Astrocyte (in vitro differentiated cells and primary cell): ENCODE measurements around the gene PLG.

ENCODE experiments used
- EZH2 ChIP-seq: IDR thresholded peaks from 2 replicates; pipeline ENCODE4 v1.6.1; 2012; ENCODE audit warnings: mild to moderate bottlenecking, low read length, inconsistent platforms; ENCODE audit not compliant: insufficient read depth
- TF ChIP-seq, protein P1 (sequence below): IDR thresholded peaks from 2 replicates; pipeline ENCODE4 v1.5.1; 2011; ENCODE audit warnings: low read depth, mild to moderate bottlenecking, inconsistent platforms, low read length, moderate library complexity; ENCODE audit not compliant: insufficient read depth

DNA sequence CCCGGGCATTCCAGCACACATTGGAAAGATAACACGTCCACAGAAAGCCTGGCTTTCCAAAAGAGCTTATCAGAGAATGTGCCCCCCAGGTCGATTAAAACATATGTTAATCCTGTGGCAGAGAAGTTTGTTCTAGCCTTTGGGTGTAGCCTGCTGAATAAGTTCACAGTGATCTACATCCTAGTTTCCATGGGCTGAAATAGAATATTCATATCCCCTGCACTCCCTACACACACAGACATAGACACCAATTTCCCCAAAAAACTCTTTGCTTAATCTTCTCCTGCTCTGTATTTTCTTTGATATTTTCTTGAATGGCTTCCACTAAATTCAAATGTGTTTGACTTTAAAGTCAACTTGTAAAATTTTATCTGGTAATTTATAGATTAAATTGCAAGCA, 39.6 kb upstream of the PLG start:
- TF ChIP-seq, protein P1, sequence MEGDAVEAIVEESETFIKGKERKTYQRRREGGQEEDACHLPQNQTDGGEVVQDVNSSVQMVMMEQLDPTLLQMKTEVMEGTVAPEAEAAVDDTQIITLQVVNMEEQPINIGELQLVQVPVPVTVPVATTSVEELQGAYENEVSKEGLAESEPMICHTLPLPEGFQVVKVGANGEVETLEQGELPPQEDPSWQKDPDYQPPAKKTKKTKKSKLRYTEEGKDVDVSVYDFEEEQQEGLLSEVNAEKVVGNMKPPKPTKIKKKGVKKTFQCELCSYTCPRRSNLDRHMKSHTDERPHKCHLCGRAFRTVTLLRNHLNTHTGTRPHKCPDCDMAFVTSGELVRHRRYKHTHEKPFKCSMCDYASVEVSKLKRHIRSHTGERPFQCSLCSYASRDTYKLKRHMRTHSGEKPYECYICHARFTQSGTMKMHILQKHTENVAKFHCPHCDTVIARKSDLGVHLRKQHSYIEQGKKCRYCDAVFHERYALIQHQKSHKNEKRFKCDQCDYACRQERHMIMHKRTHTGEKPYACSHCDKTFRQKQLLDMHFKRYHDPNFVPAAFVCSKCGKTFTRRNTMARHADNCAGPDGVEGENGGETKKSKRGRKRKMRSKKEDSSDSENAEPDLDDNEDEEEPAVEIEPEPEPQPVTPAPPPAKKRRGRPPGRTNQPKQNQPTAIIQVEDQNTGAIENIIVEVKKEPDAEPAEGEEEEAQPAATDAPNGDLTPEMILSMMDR = no peak
- no peak for TF ChIP-seq EZH2
